Measurements from ENCODE around the gene ARV1.

The ARV1 gene

GRCh38 chr1:231029841-231030240 lies 50.9 kb downstream of the ARV1 start:
- POLR2A ChIA-PET, result interaction anchor here (1.5 kb wide), 1 partner anchor 10 kb away, joined by 4 read pairs; the partner anchor contains the start of gene FAM89A
- TF ChIP-seq PKNOX1 (IDR thresholded peaks at IDR 0.05) (no peak), ELF4 (IDR thresholded peaks at IDR 0.05) (no peak), NFRKB (IDR thresholded peaks at IDR 0.05) (no peak), ARNT (IDR thresholded peaks at IDR 0.05) (no peak)
- CTCF ChIA-PET, result no interaction called here
- DNase-seq (ENCODE audit: extremely low spot score), result no peak

DNA sequence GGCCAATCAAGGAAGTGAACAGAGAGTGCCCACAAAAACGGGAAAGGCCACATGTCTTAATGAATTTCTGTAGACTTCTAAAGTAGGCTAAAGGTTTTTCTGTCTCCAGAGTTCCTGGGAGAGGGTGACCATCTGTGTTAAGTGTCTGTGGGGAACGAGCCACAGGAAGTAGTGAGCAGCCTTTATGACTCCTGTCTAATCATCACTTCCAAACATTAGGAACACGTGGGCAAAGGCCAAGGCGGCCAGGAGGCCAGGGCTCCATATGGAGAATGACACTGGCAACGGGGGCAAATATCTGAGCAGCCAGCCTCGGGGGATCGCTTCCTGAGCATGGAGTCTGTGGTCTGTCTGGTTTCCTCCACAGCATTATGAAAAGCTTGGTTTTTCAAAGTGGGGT lies 54.1 kb downstream of the ARV1 start:
- ChIA-PET POLR2A (no interaction called here), CTCF (no interaction called here)

GRCh38 chr1:231035799-231036198 lies 56.9 kb downstream of the ARV1 start:
- POLR2A ChIA-PET, result interaction anchor here (0.8 kb wide), 1 partner anchor 71 kb away, joined by 3 read pairs; no protein-coding TSS in a partner anchor

More for the DNA sequence above, 54.1 kb downstream of the ARV1 start:
- no peak for TF ChIP-seq ELF4 (IDR thresholded peaks at IDR 0.05)
- TF ChIP-seq SP1 (IDR thresholded peaks at IDR 0.05), result no peak
- no peak for TF ChIP-seq TARDBP (IDR thresholded peaks at IDR 0.05)
- TF ChIP-seq HDGF (IDR thresholded peaks at IDR 0.05; ENCODE audit: borderline replicate concordance), result no peak
- no peak for TF ChIP-seq SUZ12 (IDR thresholded peaks at IDR 0.05)
- TF ChIP-seq L3MBTL2 (conservative IDR thresholded peaks at IDR 0.05), result no peak
- TF ChIP-seq FOXA1 (IDR thresholded peaks at IDR 0.05), result no peak
- no peak for TF ChIP-seq CTBP1 (IDR thresholded peaks at IDR 0.05; ENCODE audit: borderline replicate concordance)
- TF ChIP-seq ZNF384 (IDR thresholded peaks at IDR 0.05), result no peak
- no peak for TF ChIP-seq FOXM1 (IDR thresholded peaks at IDR 0.05; ENCODE audit: borderline replicate concordance)
- TF ChIP-seq NFRKB (IDR thresholded peaks at IDR 0.05), result no peak
- DNase-seq (ENCODE audit: extremely low spot score), result no peak

GRCh38 chr1:231036416-231036815 lies 57.5 kb downstream of the ARV1 start:
- POLR2A ChIA-PET, result interaction anchor here (0.8 kb wide), 1 partner anchor 70 kb away, joined by 3 read pairs; no protein-coding TSS in a partner anchor
- CTCF ChIA-PET, result interaction anchor here (2.1 kb wide), 1 partner anchor 22 kb away, joined by 6 read pairs; no protein-coding TSS in a partner anchor
- no peak for TF ChIP-seq L3MBTL2 (conservative IDR thresholded peaks at IDR 0.05)
- TF ChIP-seq SUZ12 (IDR thresholded peaks at IDR 0.05), result no peak
- no peak for TF ChIP-seq HDGF (IDR thresholded peaks at IDR 0.05; ENCODE audit: borderline replicate concordance)
- no peak for TF ChIP-seq TARDBP (IDR thresholded peaks at IDR 0.05)
- TF ChIP-seq CTBP1 (IDR thresholded peaks at IDR 0.05; ENCODE audit: borderline replicate concordance), result no peak
- no peak for TF ChIP-seq NFRKB (IDR thresholded peaks at IDR 0.05)
- TF ChIP-seq ZNF384 (IDR thresholded peaks at IDR 0.05), result no peak
- TF ChIP-seq PKNOX1 (IDR thresholded peaks at IDR 0.05), result no peak
- no peak for TF ChIP-seq SP1 (IDR thresholded peaks at IDR 0.05)
- no peak for TF ChIP-seq ARNT (IDR thresholded peaks at IDR 0.05)
- no peak for TF ChIP-seq ELF4 (IDR thresholded peaks at IDR 0.05)
- no peak for TF ChIP-seq FOXK2 (IDR thresholded peaks at IDR 0.05)
- TF ChIP-seq FOXM1 (IDR thresholded peaks at IDR 0.05; ENCODE audit: borderline replicate concordance), result no peak
- no peak for TF ChIP-seq FOXA1 (IDR thresholded peaks at IDR 0.05)
- no peak for TF ChIP-seq LEF1 (IDR thresholded peaks at IDR 0.05; ENCODE audit: borderline replicate concordance)
- TF ChIP-seq BHLHE40 (IDR thresholded peaks at IDR 0.05; ENCODE audit: borderline replicate concordance), result no peak
- DNase-seq (ENCODE audit: extremely low spot score), result no peak

More at GRCh38 chr1:231035799-231036198, 56.9 kb downstream of the ARV1 start:
- DNase-seq (ENCODE audit: extremely low spot score), result no peak
- no peak for TF ChIP-seq ARNT (IDR thresholded peaks at IDR 0.05)
- no peak for TF ChIP-seq ELF4 (IDR thresholded peaks at IDR 0.05)
- no peak for TF ChIP-seq FOXM1 (IDR thresholded peaks at IDR 0.05; ENCODE audit: borderline replicate concordance)
- no peak for TF ChIP-seq HDGF (IDR thresholded peaks at IDR 0.05; ENCODE audit: borderline replicate concordance)
- no peak for TF ChIP-seq FOXK2 (IDR thresholded peaks at IDR 0.05)
- TF ChIP-seq SP1 (IDR thresholded peaks at IDR 0.05), result no peak
- TF ChIP-seq L3MBTL2 (conservative IDR thresholded peaks at IDR 0.05), result no peak
- TF ChIP-seq FOXA1 (IDR thresholded peaks at IDR 0.05), result no peak
- no peak for TF ChIP-seq NFRKB (IDR thresholded peaks at IDR 0.05)
- no peak for TF ChIP-seq TARDBP (IDR thresholded peaks at IDR 0.05)
- TF ChIP-seq SUZ12 (IDR thresholded peaks at IDR 0.05), result no peak
- no peak for TF ChIP-seq PKNOX1 (IDR thresholded peaks at IDR 0.05)
- no peak for TF ChIP-seq ZNF384 (IDR thresholded peaks at IDR 0.05)
- CTCF ChIA-PET, result interaction anchor here (0.7 to 2.1 kb wide), 2 partner anchors 21 to 1738 kb away, joined by 3 to 6 read pairs; no protein-coding TSS in a partner anchor

DNA sequence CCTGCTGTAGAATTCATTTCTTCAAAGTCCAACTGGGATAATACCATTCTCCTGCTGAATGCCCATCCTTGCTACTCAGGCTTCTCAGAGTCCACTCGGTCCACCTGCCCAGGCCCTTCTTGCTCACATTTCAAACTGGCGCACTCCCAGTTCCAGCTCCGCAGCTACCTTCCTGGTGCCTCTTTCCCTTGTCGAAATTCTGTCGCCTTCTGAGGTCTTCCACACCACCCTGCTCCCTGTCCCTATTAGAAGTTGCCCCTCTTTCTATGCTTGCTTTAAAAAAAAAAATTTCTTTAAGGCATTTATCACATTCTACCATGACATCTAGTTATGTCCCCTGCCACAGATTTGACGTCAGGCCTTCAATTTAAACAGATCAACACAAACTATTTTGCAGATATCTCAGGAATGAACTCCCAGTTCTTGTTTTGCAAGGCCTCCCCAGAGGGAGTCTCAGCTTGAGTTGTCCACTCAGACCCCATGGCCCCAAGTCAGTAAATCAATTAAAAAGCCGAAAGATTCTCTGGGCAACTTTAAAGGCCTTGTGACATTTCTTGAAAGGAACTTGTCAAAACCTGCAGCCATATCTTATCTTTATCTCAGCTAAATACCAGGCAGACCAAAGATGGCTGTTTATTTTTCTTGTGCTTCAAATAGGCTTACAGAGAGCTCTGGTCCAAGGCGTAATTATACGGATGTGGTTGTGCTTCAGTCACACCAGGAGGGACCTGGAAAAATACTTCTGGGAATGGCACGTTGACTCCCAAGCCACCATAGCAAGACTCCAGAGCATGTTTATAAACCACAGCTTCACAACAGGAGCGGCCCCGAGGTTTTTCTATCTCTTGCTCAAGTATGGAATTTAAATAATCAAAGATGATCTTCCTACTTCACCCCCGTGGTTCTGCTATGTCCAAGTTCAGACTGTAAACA lies 59.0 kb downstream of the ARV1 start:
- peak; percentile 58 for DNase-seq (ENCODE audit: extremely low spot score)
- CTCF ChIA-PET, result interaction anchor here (0.6 to 0.8 kb wide), 2 partner anchors 198 to 234 kb away, joined by 3 to 4 read pairs; no protein-coding TSS in a partner anchor
- no peak for TF ChIP-seq LEF1 (IDR thresholded peaks at IDR 0.05; ENCODE audit: borderline replicate concordance)
- TF ChIP-seq FOXA1 (IDR thresholded peaks at IDR 0.05), result no peak
- TF ChIP-seq SP1 (IDR thresholded peaks at IDR 0.05), result no peak
- TF ChIP-seq FOXK2 (IDR thresholded peaks at IDR 0.05), result peak; percentile 41; the same call in 1 of the 2 replicates
- TF ChIP-seq L3MBTL2 (conservative IDR thresholded peaks at IDR 0.05), result 0 out of 2 replicates have a peak, but pooled peaks have one; percentile 33
- TF ChIP-seq BHLHE40 (IDR thresholded peaks at IDR 0.05; ENCODE audit: borderline replicate concordance), result no peak
- TF ChIP-seq ELF4 (IDR thresholded peaks at IDR 0.05), result no peak
- TF ChIP-seq PKNOX1 (IDR thresholded peaks at IDR 0.05), result peak; percentile 65; the same call in 1 of the 2 replicates
- TF ChIP-seq FOXM1 (IDR thresholded peaks at IDR 0.05; ENCODE audit: borderline replicate concordance), result no peak
- no peak for TF ChIP-seq ZNF384 (IDR thresholded peaks at IDR 0.05)
- TF ChIP-seq CTBP1 (IDR thresholded peaks at IDR 0.05; ENCODE audit: borderline replicate concordance), result peak; percentile 38; the same call in 1 of the 2 replicates
- TF ChIP-seq ARNT (IDR thresholded peaks at IDR 0.05), result no peak
- no peak for TF ChIP-seq NFRKB (IDR thresholded peaks at IDR 0.05)
- TF ChIP-seq SUZ12 (IDR thresholded peaks at IDR 0.05), result no peak
- no peak for TF ChIP-seq HDGF (IDR thresholded peaks at IDR 0.05; ENCODE audit: borderline replicate concordance)
- no peak for TF ChIP-seq TARDBP (IDR thresholded peaks at IDR 0.05)
- POLR2A ChIA-PET, result interaction anchor here (1.0 to 1.7 kb wide), 5 partner anchors 26 to 68 kb away, joined by 3 to 11 read pairs (median 4); partner anchors contain the start of genes ARV1 and TTC13

Measured in HEK293T (cell line).